ENCODE measurements around the gene P2RY10.
"Not testable (repeated sequence)": the region's sequence is repeated elsewhere in the genome, so short reads cannot be mapped to it uniquely, and the experiment has no call there.

The P2RY10 gene

GRCh38 chrX:78945186-78945912, at the start of gene P2RY10:
TSS of gene P2RY10 (plus strand) at chrX:78945391. CDS start at chrX:78960521, 15,130 bp downstream.
- DNase-seq: no peak

- no peak for DNase-seq
These were observed 22.4 kb upstream of the P2RY10 start for GRCh38 chrX:78922754-78923153.

- no peak for DNase-seq
These were observed 21.8 kb upstream of the P2RY10 start for GRCh38 chrX:78923198-78924015.

- no peak for DNase-seq
These were observed 13.4 kb upstream of the P2RY10 start for GRCh38 chrX:78931814-78932213.

- DNase-seq: no peak
These were observed 10.3 kb upstream of the P2RY10 start for GRCh38 chrX:78934866-78935265.

- no peak for DNase-seq
These were observed 840 bp upstream of the P2RY10 start for GRCh38 chrX:78944351-78944750.

- no peak for DNase-seq
These were observed 1.2 kb downstream of the P2RY10 start for GRCh38 chrX:78946178-78946931.

GRCh38 chrX:78950009-78950835, 5.0 kb downstream of the P2RY10 start:
- no peak for DNase-seq

- DNase-seq: no peak
These were observed 12.0 kb downstream of the P2RY10 start for GRCh38 chrX:78957049-78957767.

GRCh38 chrX:78957768-78958130, 12.6 kb downstream of the P2RY10 start:
- no peak for DNase-seq

- DNase-seq: no peak
These were observed 13.4 kb downstream of the P2RY10 start for GRCh38 chrX:78958419-78959116.

GRCh38 chrX:78960888-78961287, 15.7 kb downstream of the P2RY10 start:
- no peak for DNase-seq

GRCh38 chrX:78964598-78964997, 19.4 kb downstream of the P2RY10 start:
- DNase-seq: no peak

- no peak for DNase-seq
These were observed 34.7 kb downstream of the P2RY10 start for GRCh38 chrX:78979789-78980464.

GRCh38 chrX:78989349-78989748, 44.2 kb downstream of the P2RY10 start:
- DNase-seq: no peak

GRCh38 chrX:78997870-78998558, 52.8 kb downstream of the P2RY10 start:
- DNase-seq: no peak

GRCh38 chrX:79007540-79007939, 62.3 kb downstream of the P2RY10 start:
- not testable (repeated sequence) for DNase-seq

Measured in GOT3 (cell line).